Neural progenitor cell (in vitro differentiated cells): Measurements from ENCODE around the gene ZNF497.

Source experiments
- CTCF ChIP-seq: fragments of 200-600 bp; sonication (generic); IDR thresholded peaks from 2 replicates; pipeline ENCODE4 v1.5.1; 2017; ENCODE audit warnings: antibody characterized with exemption, mild to moderate bottlenecking
- EZH2 ChIP-seq: fragments of 200-600 bp; sonication (generic); IDR thresholded peaks from 2 replicates; pipeline ENCODE4 v1.6.1; 2017; ENCODE audit warnings: antibody characterized with exemption, mild to moderate bottlenecking, moderate library complexity

- TF ChIP-seq CTCF (no peak), EZH2 (no peak)
These were observed 36.0 kb upstream of the ZNF497 start for GRCh38 chr19:58398545-58398944.
